ENCODE data around the gene NDUFAF5. TPM values are rescaled to one million over a fixed set of nuclear protein-coding genes. Genes with fewer than 3 reads are reported as not detected.

NDUFAF5 gene
- total RNA-seq, 1 donor, result 16.0 TPM

GRCh38 chr20:13816757-13817156 is 31.9 kb downstream of the NDUFAF5 start:
- no peak for DNase-seq (ENCODE audit: low read depth)
- TF ChIP-seq, protein P1, sequence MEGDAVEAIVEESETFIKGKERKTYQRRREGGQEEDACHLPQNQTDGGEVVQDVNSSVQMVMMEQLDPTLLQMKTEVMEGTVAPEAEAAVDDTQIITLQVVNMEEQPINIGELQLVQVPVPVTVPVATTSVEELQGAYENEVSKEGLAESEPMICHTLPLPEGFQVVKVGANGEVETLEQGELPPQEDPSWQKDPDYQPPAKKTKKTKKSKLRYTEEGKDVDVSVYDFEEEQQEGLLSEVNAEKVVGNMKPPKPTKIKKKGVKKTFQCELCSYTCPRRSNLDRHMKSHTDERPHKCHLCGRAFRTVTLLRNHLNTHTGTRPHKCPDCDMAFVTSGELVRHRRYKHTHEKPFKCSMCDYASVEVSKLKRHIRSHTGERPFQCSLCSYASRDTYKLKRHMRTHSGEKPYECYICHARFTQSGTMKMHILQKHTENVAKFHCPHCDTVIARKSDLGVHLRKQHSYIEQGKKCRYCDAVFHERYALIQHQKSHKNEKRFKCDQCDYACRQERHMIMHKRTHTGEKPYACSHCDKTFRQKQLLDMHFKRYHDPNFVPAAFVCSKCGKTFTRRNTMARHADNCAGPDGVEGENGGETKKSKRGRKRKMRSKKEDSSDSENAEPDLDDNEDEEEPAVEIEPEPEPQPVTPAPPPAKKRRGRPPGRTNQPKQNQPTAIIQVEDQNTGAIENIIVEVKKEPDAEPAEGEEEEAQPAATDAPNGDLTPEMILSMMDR (IDR thresholded peaks at IDR 0.05; ENCODE audit: insufficient read depth, low read depth, low read length), result no peak
- no peak overlapping the region for H3K4me3 ChIP-seq (ENCODE audit: low read depth, low read length)

DNA sequence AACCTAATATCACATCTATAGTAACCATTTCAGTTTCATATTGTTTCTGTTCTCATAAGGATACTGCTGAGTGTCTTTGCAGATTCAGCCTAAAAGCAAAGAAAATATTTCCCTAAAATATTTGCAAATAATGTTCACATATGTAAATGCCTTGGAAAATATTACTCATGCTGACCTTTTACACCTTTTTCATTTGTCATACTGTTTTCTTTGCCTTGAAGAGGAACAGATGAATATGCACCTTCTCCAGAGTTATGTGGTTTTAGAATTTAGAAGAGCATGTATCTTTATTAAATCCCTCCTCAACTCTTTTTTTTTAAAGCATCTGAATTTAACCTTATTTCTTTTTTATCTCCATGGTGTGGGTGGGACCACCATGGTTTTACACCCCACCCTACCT is 32.5 kb downstream of the NDUFAF5 start:
- H3K4me3 ChIP-seq (ENCODE audit: low read depth, low read length), result no peak overlapping the region
- no peak for DNase-seq (ENCODE audit: low read depth)
- TF ChIP-seq, protein P1 (IDR thresholded peaks at IDR 0.05; ENCODE audit: insufficient read depth, low read depth, low read length), result no peak

DNA sequence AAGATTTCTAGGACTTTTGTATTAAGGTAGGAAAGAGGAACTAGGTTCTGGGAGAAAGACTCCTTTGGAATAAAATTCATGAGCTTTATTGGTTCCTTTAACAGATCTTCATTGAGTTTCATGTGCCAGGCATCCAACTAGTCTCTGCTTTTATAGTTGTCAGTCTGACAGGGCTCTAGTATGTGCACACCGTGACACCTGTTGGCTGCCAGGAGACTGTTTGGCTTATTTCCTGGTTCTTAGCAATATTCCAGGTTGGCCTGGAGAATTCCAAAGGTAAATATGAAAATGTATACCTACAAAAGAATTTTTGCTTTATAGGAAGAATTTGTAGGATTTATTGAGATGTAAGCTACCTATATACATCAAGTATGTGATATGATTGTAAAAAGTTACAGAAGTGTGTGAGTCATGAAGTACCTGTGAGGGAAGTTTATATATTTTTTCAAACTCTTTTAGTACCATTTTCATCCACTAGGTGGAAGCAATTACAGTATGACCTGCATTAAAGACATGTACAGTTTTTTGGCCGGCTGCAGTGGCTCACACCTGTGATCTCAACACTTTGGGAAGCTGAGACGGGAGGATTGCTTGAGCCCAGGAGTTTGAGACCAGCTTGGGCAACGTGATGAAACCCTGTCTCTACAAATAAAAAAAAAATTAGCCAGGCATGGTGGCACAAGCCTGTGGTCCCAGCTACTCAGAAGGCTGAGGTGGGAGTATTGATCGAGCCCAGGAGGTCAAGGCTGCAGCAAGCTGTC is 35.2 kb downstream of the NDUFAF5 start:
- no peak overlapping the region for H3K4me3 ChIP-seq (ENCODE audit: low read depth, low read length)
- TF ChIP-seq, protein P1 (IDR thresholded peaks at IDR 0.05; ENCODE audit: insufficient read depth, low read depth, low read length), result peak; percentile 58
- peak; percentile 56 for DNase-seq (ENCODE audit: low read depth)

GRCh38 chr20:13821876-13822275 is 37.0 kb downstream of the NDUFAF5 start:
- TF ChIP-seq, protein P1 (IDR thresholded peaks at IDR 0.05; ENCODE audit: insufficient read depth, low read depth, low read length), result no peak

GRCh38 chr20:13822459-13822858 is 37.6 kb downstream of the NDUFAF5 start:
- no peak for DNase-seq (ENCODE audit: low read depth)
- no peak overlapping the region for H3K4me3 ChIP-seq (ENCODE audit: low read depth, low read length)
- TF ChIP-seq, protein P1 (IDR thresholded peaks at IDR 0.05; ENCODE audit: insufficient read depth, low read depth, low read length), result no peak

More at GRCh38 chr20:13821876-13822275, 37.0 kb downstream of the NDUFAF5 start:
- DNase-seq (ENCODE audit: low read depth), result peak; percentile 40
- no peak overlapping the region for H3K4me3 ChIP-seq (ENCODE audit: low read depth, low read length)

DNA sequence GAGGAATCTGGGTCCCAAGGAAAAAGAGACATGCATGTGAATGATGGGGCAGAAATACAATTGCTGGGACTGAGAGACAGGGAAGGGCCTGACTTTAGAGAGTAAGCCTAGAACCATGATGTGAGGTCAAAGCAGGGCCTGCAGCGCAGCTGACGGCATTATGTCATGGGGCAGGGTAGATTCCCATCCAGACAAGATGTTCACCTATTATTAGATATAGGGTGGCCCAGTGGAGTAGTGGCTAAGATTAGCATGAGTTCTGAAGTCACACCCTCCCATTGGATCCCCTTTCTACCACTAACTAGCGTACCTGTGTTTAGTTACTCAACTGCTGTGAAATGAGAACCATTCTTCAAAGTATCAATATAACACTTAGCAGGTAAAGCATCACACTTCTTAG is 39.6 kb downstream of the NDUFAF5 start:
- TF ChIP-seq, protein P1 (IDR thresholded peaks at IDR 0.05; ENCODE audit: insufficient read depth, low read depth, low read length), result no peak
- DNase-seq (ENCODE audit: low read depth), result no peak

DNA sequence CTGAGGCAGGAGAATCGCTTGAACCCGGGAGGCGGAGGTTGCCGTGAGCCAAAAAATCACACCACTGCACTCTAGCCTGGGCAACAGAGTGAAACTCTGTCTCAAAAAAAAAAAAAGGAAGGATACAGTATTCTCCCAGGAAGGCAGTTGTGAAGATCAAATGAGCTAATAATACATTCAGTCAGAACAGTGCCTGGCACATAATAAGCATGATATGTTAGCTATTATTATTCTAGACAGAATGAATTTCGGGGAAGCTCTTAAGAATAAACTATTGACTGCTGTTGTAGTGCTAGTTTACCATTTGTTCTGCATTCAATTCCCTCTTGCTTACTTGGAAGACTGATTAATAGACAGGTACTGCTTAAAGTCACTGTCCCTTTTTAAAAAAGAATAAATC is 40.6 kb downstream of the NDUFAF5 start:
- TF ChIP-seq, protein P1 (IDR thresholded peaks at IDR 0.05; ENCODE audit: insufficient read depth, low read depth, low read length), result no peak
- no peak overlapping the region for H3K4me3 ChIP-seq (ENCODE audit: low read depth, low read length)
- no peak for DNase-seq (ENCODE audit: low read depth)

More for the DNA sequence above, 39.6 kb downstream of the NDUFAF5 start:
- H3K4me3 ChIP-seq (ENCODE audit: low read depth, low read length), result no peak overlapping the region

All from fibroblast of villous mesenchyme (primary cell).